Activated CD8-positive, alpha-beta memory T cell treated with anti-CD3 and anti-CD28 coated beads, Interleukin-2, amount 10 ng/mL, durations not matched to agents 7 days and 5 days (primary cell): ENCODE data around the gene A1BG. TPM values are rescaled to one million over a fixed set of nuclear protein-coding genes. Genes with fewer than 3 reads are reported as not detected.
A peak's percentile ranks its signal among the peaks of the same experiment; 100 is the strongest.

Experiments used
- ATAC-seq: fragments of 150-1000 bp; cut with Tn5 transposase; one replicate; pipeline ENCODE4 v1.10.0; 2021; ENCODE audit warnings: moderate library complexity
- CTCF ChIA-PET: fragments of 350-600 bp; sonication (Branson Sonifier 250); formaldehyde crosslinking; loops from one replicate; lab custom pipeline; 2021; ENCODE audit warnings: antibody characterized with exemption; lab: Charles Lee
- DNase-seq: peaks from one replicate; pipeline ENCODE4 v3.0.0-alpha.2; 2020
- H3K27ac Mint-ChIP-seq: one replicate; pipeline ENCODE4 v1.8.0; 2021; ENCODE audit warnings: mild to moderate bottlenecking, mixed read lengths
- H3K27me3 Mint-ChIP-seq: one replicate; pipeline ENCODE4 v1.8.0; 2021; ENCODE audit warnings: mixed read lengths
- H3K36me3 Mint-ChIP-seq: one replicate; pipeline ENCODE4 v1.8.0; 2021; ENCODE audit warnings: mild to moderate bottlenecking, mixed read lengths
- H3K4me1 Mint-ChIP-seq: one replicate; pipeline ENCODE4 v1.8.0; 2021; ENCODE audit warnings: mixed read lengths
- H3K4me3 Mint-ChIP-seq: one replicate; pipeline ENCODE4 v1.8.0; 2021; ENCODE audit warnings: mild to moderate bottlenecking, moderate library complexity, mixed read lengths
- H3K9me3 Mint-ChIP-seq: one replicate; pipeline ENCODE4 v1.8.0; 2022; ENCODE audit warnings: low read depth, mixed read lengths
- total RNA-seq, 2 experiments: library from RNA; stranded (reverse); gene quantifications; one replicate each; pipeline ENCODE4 v1.2.3, GENCODE V29; 2021

Gene A1BG
- total RNA-seq, 2 experiments from 2014 or later = 12.2 to 12.8 TPM

GRCh38 chr19:58357481-58358145, 4.3 kb upstream of the A1BG start:
- CTCF ChIA-PET = interaction anchor here (1.1 kb wide), 1 partner anchor 156 kb away, joined by 3 read pairs; no protein-coding TSS in a partner anchor
- H3K27me3 Mint-ChIP-seq = no peaks in the 10 kb centered on the region
- no peak for ATAC-seq
- H3K27ac Mint-ChIP-seq = no peak overlapping the region
- DNase-seq = no peak
- no peaks in the 10 kb centered on the region for H3K36me3 Mint-ChIP-seq
- peaks cover 39% of the 10 kb centered on the region for H3K4me1 Mint-ChIP-seq
- H3K9me3 Mint-ChIP-seq = no peaks in the 10 kb centered on the region
- H3K4me3 Mint-ChIP-seq = no peak overlapping the region

DNA sequence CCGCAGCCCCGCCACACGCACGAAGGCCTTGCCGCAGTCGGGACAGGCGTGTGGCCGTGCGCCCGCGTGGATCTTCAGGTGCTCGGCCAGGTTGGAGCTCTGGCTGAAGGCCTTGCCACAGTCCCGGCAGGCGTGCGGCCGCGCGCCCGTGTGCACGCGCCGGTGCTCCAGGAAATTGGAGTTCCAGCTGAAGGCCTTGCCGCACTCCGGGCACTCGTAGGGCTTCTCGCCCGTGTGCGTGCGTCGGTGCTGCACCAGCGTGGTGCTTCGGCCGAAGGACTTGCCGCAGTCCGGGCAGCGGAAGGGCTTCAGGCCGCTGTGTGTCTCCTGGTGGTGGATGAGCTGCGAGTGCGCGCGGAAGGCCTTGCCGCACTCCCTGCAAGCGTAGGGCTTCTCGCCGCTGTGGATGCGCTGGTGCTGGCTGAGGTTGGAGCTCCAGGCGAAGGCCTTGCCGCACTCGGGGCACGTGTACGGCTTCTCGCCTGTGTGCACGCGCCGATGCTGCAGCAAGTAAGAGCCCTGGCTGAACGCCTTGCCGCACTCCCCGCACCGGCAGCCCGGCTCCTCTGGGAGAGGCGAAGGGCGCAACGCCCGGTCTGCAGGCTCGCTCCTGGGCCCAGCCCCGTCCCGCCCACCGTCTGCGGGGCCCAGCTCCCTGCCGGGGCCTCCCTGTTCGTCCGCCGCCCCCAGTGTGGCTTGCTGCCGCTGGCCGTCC, 3.6 kb upstream of the A1BG start:
- H3K4me1 Mint-ChIP-seq = peaks cover 36% of the 10 kb centered on the region
- no peaks in the 10 kb centered on the region for H3K27me3 Mint-ChIP-seq
- no peak for DNase-seq
- CTCF ChIA-PET = interaction anchor here (0.9 to 1.1 kb wide), 2 partner anchors 128 to 157 kb away, joined by 3 read pairs; partner anchors contain the start of gene ZNF544
- peak overlapping the region; percentile 56 for H3K27ac Mint-ChIP-seq
- no peak for ATAC-seq
- no peaks in the 10 kb centered on the region for H3K9me3 Mint-ChIP-seq
- peaks cover under 1% of the 10 kb centered on the region for H3K36me3 Mint-ChIP-seq
- peak overlapping the region; percentile 53 for H3K4me3 Mint-ChIP-seq

DNA sequence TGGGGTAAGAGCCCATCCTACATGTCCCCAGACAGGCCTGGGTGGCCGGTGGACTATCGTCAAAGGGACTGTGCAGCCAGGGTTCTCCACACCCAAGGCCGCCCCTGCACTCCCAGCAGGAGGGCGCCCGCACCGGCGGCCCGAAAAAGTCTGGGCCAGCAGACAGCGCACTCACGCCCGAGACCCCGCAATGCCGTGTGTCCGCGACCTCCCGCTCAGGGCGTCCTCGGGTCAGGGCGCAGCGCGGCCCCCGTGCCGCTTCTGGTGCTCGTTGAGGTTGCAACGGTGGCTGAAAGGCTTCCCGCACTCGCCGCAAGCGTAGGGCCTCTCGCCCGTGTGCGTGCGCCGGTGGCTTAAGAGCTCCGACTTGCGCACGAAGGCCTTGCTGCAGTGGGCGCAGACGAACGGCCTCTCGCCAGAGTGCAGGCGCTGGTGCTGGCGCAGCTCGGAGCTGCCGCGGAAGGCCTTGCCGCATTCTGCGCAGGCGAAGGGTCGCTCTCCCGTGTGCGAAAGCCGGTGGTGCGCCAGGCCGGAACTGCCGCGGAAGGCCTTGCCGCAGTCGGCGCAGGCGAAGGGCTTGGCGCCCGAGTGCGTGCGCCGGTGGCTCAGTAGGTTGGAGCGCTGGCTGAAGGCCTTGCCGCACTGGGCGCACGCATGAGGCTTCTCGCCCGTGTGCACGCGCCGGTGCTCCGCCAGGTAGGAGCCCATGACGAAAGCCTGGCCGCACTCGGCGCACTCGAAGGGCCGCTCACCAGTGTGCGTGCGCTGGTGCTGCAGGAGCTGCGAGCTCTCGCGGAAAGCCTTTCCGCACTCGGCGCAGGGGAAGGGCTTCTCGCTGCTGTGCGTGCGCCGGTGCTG, 2.8 kb upstream of the A1BG start:
- CTCF ChIA-PET = interaction anchor here (0.9 to 1.1 kb wide), 2 partner anchors 128 to 158 kb away, joined by 3 read pairs; partner anchors contain the start of gene ZNF544
- peak overlapping the region; percentile 56 for H3K27ac Mint-ChIP-seq

DNA sequence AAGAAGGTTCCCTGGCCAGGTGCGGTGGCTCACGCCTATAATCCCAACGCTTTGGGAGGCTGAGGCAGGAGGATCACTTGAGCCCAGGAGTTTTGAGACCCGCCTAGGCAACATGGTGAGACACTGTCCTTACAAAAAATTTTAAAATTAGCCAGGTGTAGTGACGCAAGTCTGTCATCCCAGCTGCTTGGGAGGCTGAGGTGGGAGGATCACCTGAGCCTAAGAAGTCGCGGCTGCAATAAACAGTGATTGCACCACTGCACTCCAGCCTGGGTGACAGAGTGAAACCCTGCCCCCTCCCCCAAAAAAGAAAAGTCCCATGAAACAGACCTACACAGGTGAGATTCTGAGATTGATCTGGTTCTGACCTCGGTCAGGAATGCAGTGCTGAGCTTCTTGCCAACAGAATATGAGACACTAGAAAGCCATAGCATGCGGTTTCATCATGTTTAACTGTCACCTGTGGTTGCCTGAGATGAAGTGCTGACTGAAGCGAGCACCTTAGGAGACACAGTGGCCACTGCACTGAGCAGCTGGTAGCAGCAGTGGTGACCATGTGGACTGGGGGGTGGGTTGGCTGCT, 2.0 kb upstream of the A1BG start:
- DNase-seq (no peak), ATAC-seq (no peak)
- H3K4me3 Mint-ChIP-seq = no peak overlapping the region
- H3K9me3 Mint-ChIP-seq = no peaks in the 10 kb centered on the region
- H3K36me3 Mint-ChIP-seq = peaks cover 7% of the 10 kb centered on the region
- CTCF ChIA-PET = no interaction called here
- H3K27ac Mint-ChIP-seq = peak overlapping the region; percentile 46
- peaks cover 28% of the 10 kb centered on the region for H3K4me1 Mint-ChIP-seq
- H3K27me3 Mint-ChIP-seq = no peaks in the 10 kb centered on the region

More for the DNA sequence above, 2.8 kb upstream of the A1BG start:
- DNase-seq (peak; percentile 71), ATAC-seq (peak; percentile 76)
- no peaks in the 10 kb centered on the region for H3K9me3 Mint-ChIP-seq
- H3K36me3 Mint-ChIP-seq = peaks cover 4% of the 10 kb centered on the region
- peak overlapping the region; percentile 53 for H3K4me3 Mint-ChIP-seq
- no peaks in the 10 kb centered on the region for H3K27me3 Mint-ChIP-seq
- peaks cover 30% of the 10 kb centered on the region for H3K4me1 Mint-ChIP-seq

DNA sequence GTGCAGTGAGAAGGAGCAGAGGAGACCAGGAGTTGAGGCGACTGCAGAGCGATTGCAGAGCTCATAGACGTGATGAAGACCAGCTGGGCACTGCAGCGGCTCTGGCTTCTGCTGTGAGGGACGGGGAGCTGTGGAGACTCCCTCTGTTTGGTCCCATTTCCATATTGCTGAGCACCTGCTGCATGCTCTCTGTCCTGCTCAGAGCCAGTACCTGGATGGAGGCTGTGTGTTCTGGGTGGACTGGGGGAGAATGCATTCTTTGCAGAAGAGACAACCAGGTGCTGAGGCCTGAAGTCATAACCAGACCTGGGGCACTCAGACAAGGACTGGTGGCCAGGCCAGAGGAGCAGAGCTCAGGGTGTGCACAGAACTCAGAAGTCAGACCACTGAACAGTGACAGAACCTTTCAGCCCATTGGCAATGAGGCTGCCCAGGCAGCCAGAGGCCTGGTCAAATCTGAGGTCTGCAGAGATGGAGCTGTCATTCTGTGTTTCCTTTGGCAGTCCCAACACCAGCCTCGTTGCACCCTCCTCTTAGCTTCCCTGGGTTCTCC, 1.3 kb upstream of the A1BG start:
- ATAC-seq (no peak), DNase-seq (no peak)
- H3K4me1 Mint-ChIP-seq = peaks cover 30% of the 10 kb centered on the region
- H3K36me3 Mint-ChIP-seq = peaks cover 10% of the 10 kb centered on the region
- H3K9me3 Mint-ChIP-seq = no peaks in the 10 kb centered on the region
- CTCF ChIA-PET = no interaction called here
- no peaks in the 10 kb centered on the region for H3K27me3 Mint-ChIP-seq
- H3K27ac Mint-ChIP-seq = no peak overlapping the region
- no peak overlapping the region for H3K4me3 Mint-ChIP-seq

- peaks cover 37% of the 10 kb centered on the region for H3K4me1 Mint-ChIP-seq
- no peaks in the 10 kb centered on the region for H3K27me3 Mint-ChIP-seq
- H3K4me3 Mint-ChIP-seq = no peak overlapping the region
- CTCF ChIA-PET = no interaction called here
- peaks cover 12% of the 10 kb centered on the region for H3K36me3 Mint-ChIP-seq
- no peak for DNase-seq
- H3K9me3 Mint-ChIP-seq = no peaks in the 10 kb centered on the region
- no peak overlapping the region for H3K27ac Mint-ChIP-seq
- no peak for ATAC-seq
These were observed 605 bp upstream of the A1BG start for GRCh38 chr19:58353717-58354477.

DNA sequence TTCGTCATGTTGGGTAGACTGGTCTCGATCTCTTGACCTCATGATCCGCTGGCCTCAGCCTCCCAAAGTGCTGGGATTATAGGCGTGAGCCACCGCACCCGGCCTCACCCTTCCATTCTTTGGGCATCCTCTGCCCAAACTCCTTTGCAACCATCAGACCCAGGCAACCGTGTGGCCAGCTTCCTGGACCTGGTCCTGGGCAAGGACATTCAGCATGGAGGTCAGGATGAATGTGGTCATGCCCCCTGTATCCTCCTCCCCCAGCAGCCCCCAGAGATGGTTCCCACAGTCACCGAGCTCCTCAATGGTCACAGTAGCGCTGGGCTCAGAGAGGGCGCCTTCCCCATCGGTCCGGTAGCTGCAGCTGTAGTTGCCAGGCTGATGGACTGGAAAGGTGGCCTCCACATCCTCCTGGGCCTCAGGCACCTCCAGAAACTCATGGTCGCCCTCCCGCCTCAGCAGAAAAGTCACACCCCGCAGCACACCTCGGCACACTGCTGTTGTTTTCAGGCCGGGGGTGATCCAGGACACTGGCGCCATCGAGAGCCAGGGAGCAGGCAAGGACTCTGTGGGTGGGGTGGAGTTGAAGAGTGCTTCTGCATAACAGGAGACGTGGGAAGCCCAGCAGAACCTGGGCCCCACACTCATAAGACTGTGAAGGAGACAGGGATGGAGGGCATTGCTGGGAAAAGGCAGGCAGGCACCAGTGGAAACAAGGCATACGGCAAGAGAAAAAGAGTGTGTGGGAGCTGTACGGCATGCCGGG, 1.1 kb downstream of the A1BG start:
- H3K4me3 Mint-ChIP-seq = no peak overlapping the region
- peaks cover 42% of the 10 kb centered on the region for H3K4me1 Mint-ChIP-seq
- H3K27ac Mint-ChIP-seq = no peak overlapping the region
- ATAC-seq (no peak), DNase-seq (no peak)
- H3K27me3 Mint-ChIP-seq = no peaks in the 10 kb centered on the region
- H3K36me3 Mint-ChIP-seq = peaks cover 14% of the 10 kb centered on the region
- CTCF ChIA-PET = no interaction called here
- no peaks in the 10 kb centered on the region for H3K9me3 Mint-ChIP-seq

DNA sequence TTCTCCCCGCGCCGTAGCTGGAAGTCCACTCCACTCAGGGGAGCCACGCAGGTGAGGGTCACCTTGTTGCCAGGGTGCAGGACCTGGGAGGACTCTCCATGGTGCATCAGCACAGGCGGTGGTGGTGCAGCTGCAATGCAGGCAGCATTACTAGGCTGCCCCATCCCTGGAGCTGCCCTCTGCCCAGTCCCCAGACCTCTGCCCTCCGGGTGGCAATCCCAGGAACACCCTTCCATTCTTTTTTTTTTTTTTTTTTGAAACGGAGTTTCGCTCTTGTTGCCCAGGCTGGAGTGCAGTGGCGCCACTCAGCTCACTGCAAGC, 1.8 kb downstream of the A1BG start:
- Mint-ChIP-seq H3K27ac (no peak overlapping the region), H3K27me3 (no peaks in the 10 kb centered on the region), H3K4me1 (peaks cover 40% of the 10 kb centered on the region), H3K4me3 (no peak overlapping the region), H3K36me3 (peaks cover 14% of the 10 kb centered on the region), H3K9me3 (no peaks in the 10 kb centered on the region)
- ATAC-seq = no peak
- CTCF ChIA-PET = no interaction called here
- no peak for DNase-seq

- Mint-ChIP-seq H3K27me3 (no peaks in the 10 kb centered on the region), H3K4me1 (peaks cover 37% of the 10 kb centered on the region), H3K27ac (no peak overlapping the region), H3K36me3 (peaks cover 14% of the 10 kb centered on the region), H3K4me3 (no peak overlapping the region), H3K9me3 (no peaks in the 10 kb centered on the region)
- CTCF ChIA-PET = no interaction called here
- DNase-seq = no peak
- no peak for ATAC-seq
These were observed 2.3 kb downstream of the A1BG start for GRCh38 chr19:58350871-58351557.

- no peak for ATAC-seq
- Mint-ChIP-seq H3K4me1 (peaks cover 36% of the 10 kb centered on the region), H3K9me3 (no peaks in the 10 kb centered on the region), H3K27me3 (no peaks in the 10 kb centered on the region), H3K4me3 (peak overlapping the region; percentile 44), H3K27ac (no peak overlapping the region), H3K36me3 (peaks cover 17% of the 10 kb centered on the region)
- CTCF ChIA-PET = no interaction called here
- no peak for DNase-seq
These were observed 3.1 kb downstream of the A1BG start for GRCh38 chr19:58350001-58350861.

DNA sequence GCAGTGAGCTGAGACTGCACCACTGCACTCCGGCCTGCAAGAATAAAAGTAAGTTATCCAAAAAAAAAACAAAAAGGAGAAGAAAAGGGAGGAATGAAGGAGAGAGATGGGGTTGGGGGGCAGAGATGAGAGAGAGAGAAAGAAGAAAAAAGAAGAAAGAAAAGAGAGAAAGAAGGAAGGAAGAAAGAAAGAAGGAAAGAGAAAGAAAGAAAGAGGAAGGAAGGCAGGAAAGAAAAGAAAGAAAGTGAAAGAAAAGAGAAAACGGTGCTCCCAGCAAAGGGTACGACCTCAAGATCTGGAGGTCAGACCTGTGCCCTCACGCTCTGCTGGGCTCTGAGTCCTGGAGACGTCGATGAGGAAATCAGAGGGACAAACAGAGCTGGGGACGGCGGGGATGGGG, 3.7 kb downstream of the A1BG start:
- ATAC-seq = no peak
- peak overlapping the region; percentile 44 for H3K4me3 Mint-ChIP-seq
- DNase-seq = no peak
- H3K27ac Mint-ChIP-seq = peak overlapping the region; percentile 64
- CTCF ChIA-PET = interaction anchor here (1.4 kb wide), 1 partner anchor 167 kb away, joined by 3 read pairs; no protein-coding TSS in a partner anchor
- no peaks in the 10 kb centered on the region for H3K9me3 Mint-ChIP-seq
- H3K27me3 Mint-ChIP-seq = no peaks in the 10 kb centered on the region
- H3K4me1 Mint-ChIP-seq = peaks cover 30% of the 10 kb centered on the region
- H3K36me3 Mint-ChIP-seq = peaks cover 17% of the 10 kb centered on the region
